Esophagus muscularis mucosa (tissue), 4 donors: ENCODE measurements around the gene ACYP1. TPM values are rescaled to one million over a fixed set of nuclear protein-coding genes. Genes with fewer than 3 reads are reported as not detected.

ENCODE experiments used
- DNase-seq: peaks from one replicate; pipeline ENCODE4 v3.0.0-alpha.2; 2017; ENCODE audit errors: extremely low spot score
- H3K27ac ChIP-seq, 4 donors: fragments of 200-600 bp; sonication (generic); replicated peaks in 1 of 4; 1 replicate in 3 of 4; 2 replicates in 1 of 4; pipeline ENCODE4 v1.5.1; 2016 to 2019; ENCODE audit warnings: mild to moderate bottlenecking in 1 of 4
- H3K27me3 ChIP-seq, 4 donors: fragments of 200-600 bp; sonication (generic); one replicate each; pipeline versions ENCODE4 v1.5.1 to v1.6.0; 2016 to 2019
- H3K36me3 ChIP-seq, 4 donors: fragments of 200-600 bp; sonication (generic); one replicate each; pipeline ENCODE4 v1.5.1; 2016 to 2019
- H3K4me1 ChIP-seq, 4 donors: fragments of 200-600 bp; sonication (generic); one replicate each; pipeline ENCODE4 v1.5.1; 2016 to 2019
- H3K4me3 ChIP-seq, 4 donors: fragments of 200-600 bp; sonication (generic); 1 replicate in 2 of 4; 2 replicates in 2 of 4; pipeline ENCODE4 v1.5.1; 2016 to 2019; ENCODE audit warnings: mild to moderate bottlenecking in 4 of 4, moderate library complexity in 1 of 4
- H3K9me3 ChIP-seq, 4 donors: fragments of 200-600 bp; sonication (generic); 1 replicate in 3 of 4; 2 replicates in 1 of 4; pipeline ENCODE4 v1.5.1; 2016 to 2019
- EP300 ChIP-seq: sonication (generic); formaldehyde crosslinking; IDR thresholded peaks from one replicate; pipeline ENCODE4 v1.6.1; 2017; ENCODE audit warnings: antibody characterized with exemption
- POLR2A ChIP-seq: fragments of 450-650 bp; IDR thresholded peaks from one replicate; pipeline ENCODE4 v1.6.1; 2017; ENCODE audit warnings: antibody characterized with exemption, moderate library complexity, mild to moderate bottlenecking, low read depth
- POLR2AphosphoS5 ChIP-seq, 2 donors: sonication (generic); formaldehyde crosslinking; IDR thresholded peaks; one replicate each; pipeline ENCODE4 v1.6.1; 2017; ENCODE audit warnings: antibody characterized with exemption in 2 of 2
- WGBS: methylation state at CpG from one replicate; pipeline ENCODE4 v1.1.5; 2018; 5-methylcytosine and 5-hydroxymethylcytosine counted together
- intact Hi-C: fragments of 100-400 bp; cut with DNase I; formaldehyde crosslinking; loops from one replicate; pipeline ENCODE4 v1.15.1; 2023
- total RNA-seq, 4 donors: library from RNA; depleted of rRNA; stranded (reverse); fragments of >200 nt; gene quantifications; one replicate each; pipeline versions ENCODE4 v1.1.0 to v1.2.1, GENCODE V29; 2016
- TF ChIP-seq, protein P1 (sequence below), 3 experiments: fragments of 200-600 bp in 2 of 3; fragments of 450-650 bp in 1 of 3; sonication (generic) in 2 of 3; IDR thresholded peaks; one replicate each; pipeline ENCODE4 v1.5.1; 2017 to 2019; ENCODE audit warnings: antibody characterized with exemption in 3 of 3, mild to moderate bottlenecking in 2 of 3, moderate library complexity in 1 of 3

ACYP1 gene
- total RNA-seq, result 10 to 100 TPM in 3 of 4 donors, 1 to 10 TPM in 1; 9.1 to 20.3 (median 16.9) TPM

DNA sequence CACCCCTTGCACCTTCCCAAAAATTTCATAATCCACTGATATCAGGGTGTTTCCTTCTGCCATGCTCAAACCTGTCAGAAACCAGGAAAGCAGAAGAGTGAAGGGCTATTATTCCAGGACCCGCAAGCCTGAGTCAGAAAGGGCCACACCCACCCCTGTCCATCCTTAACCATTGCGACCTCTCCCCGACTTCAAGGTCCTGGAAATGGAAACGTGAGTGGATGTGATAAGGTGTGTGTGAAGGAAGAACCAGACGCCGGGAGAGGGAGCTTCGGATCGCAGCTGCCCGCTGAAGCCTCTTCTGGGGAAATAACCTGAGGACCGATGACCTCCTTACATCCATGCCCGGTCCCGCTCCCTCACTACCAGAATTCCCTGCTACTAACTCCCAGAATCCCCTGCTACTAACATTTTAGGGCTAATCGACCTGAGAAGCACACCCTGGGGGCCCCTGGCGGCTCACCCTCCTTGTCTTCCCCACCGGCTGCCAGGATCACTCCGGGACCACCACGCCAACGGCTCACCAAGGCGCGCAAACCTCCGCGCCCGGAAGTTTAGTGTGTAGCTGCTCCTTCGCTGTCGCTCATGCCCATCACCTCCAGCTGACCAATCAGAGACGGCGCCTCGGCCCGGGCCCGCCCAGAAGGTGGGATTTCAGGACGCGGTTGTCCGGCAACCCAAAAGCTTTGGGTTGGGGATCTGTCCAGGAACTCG, at the start of gene ACYP1:
ACYP1 (minus strand) TSS at position 534 of the 714 bp plus-strand sequence; CDS start at position 63, 471 bp downstream.
- Histone ChIP-seq H3K27me3 (no peaks in the 10 kb centered on the region), H3K9me3 (no peaks in the 10 kb centered on the region), H3K27ac (peak within 1 kb of the TSS; percentile 75 to 87 (median 81)), H3K4me3 (peak within 1 kb of the TSS; percentile 82 to 90 (median 86)), H3K4me1 (peaks cover 24 to 39% (median 32%) of the 10 kb centered on the region in 4 donors), H3K36me3 (no peaks in the 10 kb centered on the region)
- intact Hi-C loops, result no loop called here
- peak; percentile 98 for DNase-seq
- TF ChIP-seq EP300 (no peak), POLR2AphosphoS5 (IDR thresholded peaks at IDR 0.05) (peak; percentile 45 to 78)
- TF ChIP-seq, protein P1, sequence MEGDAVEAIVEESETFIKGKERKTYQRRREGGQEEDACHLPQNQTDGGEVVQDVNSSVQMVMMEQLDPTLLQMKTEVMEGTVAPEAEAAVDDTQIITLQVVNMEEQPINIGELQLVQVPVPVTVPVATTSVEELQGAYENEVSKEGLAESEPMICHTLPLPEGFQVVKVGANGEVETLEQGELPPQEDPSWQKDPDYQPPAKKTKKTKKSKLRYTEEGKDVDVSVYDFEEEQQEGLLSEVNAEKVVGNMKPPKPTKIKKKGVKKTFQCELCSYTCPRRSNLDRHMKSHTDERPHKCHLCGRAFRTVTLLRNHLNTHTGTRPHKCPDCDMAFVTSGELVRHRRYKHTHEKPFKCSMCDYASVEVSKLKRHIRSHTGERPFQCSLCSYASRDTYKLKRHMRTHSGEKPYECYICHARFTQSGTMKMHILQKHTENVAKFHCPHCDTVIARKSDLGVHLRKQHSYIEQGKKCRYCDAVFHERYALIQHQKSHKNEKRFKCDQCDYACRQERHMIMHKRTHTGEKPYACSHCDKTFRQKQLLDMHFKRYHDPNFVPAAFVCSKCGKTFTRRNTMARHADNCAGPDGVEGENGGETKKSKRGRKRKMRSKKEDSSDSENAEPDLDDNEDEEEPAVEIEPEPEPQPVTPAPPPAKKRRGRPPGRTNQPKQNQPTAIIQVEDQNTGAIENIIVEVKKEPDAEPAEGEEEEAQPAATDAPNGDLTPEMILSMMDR (IDR thresholded peaks at IDR 0.05), result no peak
- 0% methylated on average over 13 of the region's 34 CpGs for WGBS

GRCh38 chr14:75109877-75110276, 46.1 kb upstream of the ACYP1 start:
- Histone ChIP-seq H3K9me3 (no peaks in the 10 kb centered on the region), H3K27me3 (no peaks in the 10 kb centered on the region), H3K4me3 (no peak overlapping the region), H3K4me1 (no peaks in the 10 kb centered on the region), H3K36me3 (peaks cover 80 to 100% (median 98%) of the 10 kb centered on the region in 4 donors), H3K27ac (no peak overlapping the region)
- intact Hi-C loops, result no loop called here
- TF ChIP-seq, protein P1 (IDR thresholded peaks at IDR 0.05), result no peak
- TF ChIP-seq EP300 (no peak), POLR2AphosphoS5 (IDR thresholded peaks at IDR 0.05) (no peak), POLR2A (no peak)
- 81% methylated on average over 2 of the region's 2 CpGs for WGBS
- no peak for DNase-seq

DNA sequence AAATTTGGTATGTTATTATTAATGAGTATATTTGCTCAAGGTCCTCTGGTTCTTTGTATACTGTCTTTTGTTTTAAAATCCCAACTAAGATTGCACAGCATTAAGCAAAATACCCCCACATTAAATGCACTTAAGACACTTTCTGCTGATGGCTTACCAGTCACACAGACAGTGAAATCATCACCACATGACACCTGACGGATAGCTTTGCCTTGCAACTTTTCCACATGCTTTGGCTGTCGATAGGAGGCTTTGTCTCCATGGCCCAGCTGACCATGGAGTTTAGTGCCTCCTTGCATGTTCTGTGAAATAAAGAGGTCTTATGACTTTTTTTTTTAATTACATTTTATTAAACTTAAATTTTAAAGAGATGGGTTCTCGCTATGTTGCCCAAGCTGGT, 43.4 kb upstream of the ACYP1 start:
- intact Hi-C loops, result no loop called here

DNA sequence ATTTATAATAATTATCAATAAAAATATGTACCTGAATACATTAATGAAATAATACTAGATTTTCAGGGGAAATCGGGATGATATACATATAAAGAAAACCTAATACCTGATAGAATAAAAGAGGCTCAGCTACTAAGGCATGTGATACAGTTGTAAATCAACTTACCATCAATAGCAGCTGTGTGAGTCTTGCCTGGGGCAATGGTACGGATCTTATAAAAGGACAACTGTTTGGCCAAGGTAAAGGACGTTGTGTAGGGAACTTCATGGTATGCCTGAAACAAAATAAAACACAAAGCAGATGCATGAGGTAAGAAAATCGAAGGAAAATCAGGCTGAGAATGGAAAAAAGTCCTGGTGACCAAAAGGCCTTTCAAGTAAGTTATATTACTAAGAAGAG, 37.7 kb upstream of the ACYP1 start:
- no peak for DNase-seq
- no peak overlapping the region for H3K4me3 ChIP-seq
- WGBS, result 72% methylated on average over 4 of the region's 4 CpGs
- TF ChIP-seq POLR2AphosphoS5 (IDR thresholded peaks at IDR 0.05), result no peak
- TF ChIP-seq EP300, result no peak
- TF ChIP-seq POLR2A, result no peak
- TF ChIP-seq, protein P1 (IDR thresholded peaks at IDR 0.05), result no peak
- H3K4me1 ChIP-seq, result no peaks in the 10 kb centered on the region
- no peaks in the 10 kb centered on the region for H3K9me3 ChIP-seq
- H3K27ac ChIP-seq, result no peak overlapping the region
- H3K27me3 ChIP-seq, result no peaks in the 10 kb centered on the region
- intact Hi-C loops, result no loop called here
- peaks cover 40 to 100% (median 91%) of the 10 kb centered on the region in 4 donors for H3K36me3 ChIP-seq

More for the DNA sequence above, 43.4 kb upstream of the ACYP1 start:
- no peak overlapping the region for H3K4me3 ChIP-seq
- H3K27ac ChIP-seq, result no peak overlapping the region
- no peak for TF ChIP-seq POLR2A
- TF ChIP-seq, protein P1 (IDR thresholded peaks at IDR 0.05), result no peak
- no peak for TF ChIP-seq POLR2AphosphoS5 (IDR thresholded peaks at IDR 0.05)
- TF ChIP-seq EP300, result no peak
- H3K27me3 ChIP-seq, result no peaks in the 10 kb centered on the region
- DNase-seq, result no peak
- H3K4me1 ChIP-seq, result no peaks in the 10 kb centered on the region
- 65% methylated on average over 3 of the region's 3 CpGs for WGBS
- H3K9me3 ChIP-seq, result no peaks in the 10 kb centered on the region
- peaks cover 60 to 100% (median 94%) of the 10 kb centered on the region in 4 donors for H3K36me3 ChIP-seq
